Activated CD8-positive, alpha-beta memory T cell treated with anti-CD3 and anti-CD28 coated beads for 48 hours (primary cell): ENCODE data around the gene DCAF5.

Source experiments
- DNase-seq, 3 experiments: peaks; one replicate each; pipeline ENCODE4 v3.0.0-alpha.2; 2020; ENCODE audit warnings: low read depth in 2 of 3, low spot score in 2 of 3

DCAF5 gene

DNA sequence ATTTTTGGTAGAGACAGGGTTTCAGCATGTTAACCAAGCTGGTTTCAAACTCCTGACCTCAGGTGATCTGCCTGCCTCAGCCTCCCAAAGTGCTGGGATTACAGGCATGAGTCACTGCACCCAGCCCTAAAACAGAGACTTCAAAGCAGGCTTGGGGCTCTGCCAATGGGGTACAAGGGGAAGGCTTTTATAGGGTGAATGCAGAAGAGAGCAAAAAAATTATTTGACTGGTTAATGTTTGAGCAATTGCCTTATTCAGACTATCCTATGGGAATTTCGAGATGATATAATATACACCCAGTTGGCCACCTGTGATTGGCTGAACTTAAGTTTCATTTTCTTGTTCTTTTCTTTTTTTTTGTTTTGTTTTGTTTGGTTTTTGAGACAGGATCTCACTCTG lies 142.3 kb downstream of the DCAF5 start:
- DNase-seq = no peak

DNA sequence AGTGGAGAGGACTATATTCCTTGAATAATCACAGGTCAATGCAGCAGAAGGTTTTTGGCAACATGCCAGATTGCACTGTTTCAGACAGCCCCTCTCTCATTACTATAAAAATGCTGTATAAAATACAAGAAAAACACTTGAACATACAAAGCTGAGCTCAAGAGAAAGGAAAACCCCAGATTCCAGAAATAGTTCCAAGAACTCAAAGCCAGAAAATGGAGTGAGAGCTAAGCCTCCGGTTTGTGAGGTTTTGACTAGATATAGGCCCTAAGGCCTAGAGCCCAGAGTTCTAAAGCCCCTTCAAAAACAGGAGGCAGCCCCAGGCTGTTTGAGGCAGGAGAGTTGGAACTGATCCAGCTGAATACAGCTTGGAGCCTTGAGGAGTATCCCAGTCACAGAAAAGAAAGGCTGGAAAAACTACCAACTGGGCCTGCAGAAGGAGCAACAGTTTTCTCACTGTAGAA lies 144.5 kb downstream of the DCAF5 start:
- DNase-seq = no peak

DNA sequence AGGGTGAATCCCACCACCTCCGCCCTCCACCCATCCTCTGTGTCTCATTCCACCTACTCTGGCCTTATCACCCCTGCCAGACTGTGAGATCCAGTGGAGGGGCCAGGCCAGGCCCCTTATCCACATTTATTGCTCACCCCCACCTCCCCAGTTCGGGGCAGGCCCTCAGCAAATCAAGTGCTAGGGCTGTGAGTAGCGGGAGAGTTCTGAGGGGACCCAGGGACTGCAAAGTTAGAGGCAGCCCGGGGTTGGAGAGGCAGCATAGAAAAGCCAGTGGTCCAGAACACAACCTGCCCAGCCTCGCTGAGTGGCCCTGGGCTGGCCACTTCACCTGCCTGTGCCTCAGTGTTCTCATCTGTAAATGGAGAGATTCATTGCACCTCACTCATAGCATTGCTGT lies 146.6 kb downstream of the DCAF5 start:
- no peak for DNase-seq

DNA sequence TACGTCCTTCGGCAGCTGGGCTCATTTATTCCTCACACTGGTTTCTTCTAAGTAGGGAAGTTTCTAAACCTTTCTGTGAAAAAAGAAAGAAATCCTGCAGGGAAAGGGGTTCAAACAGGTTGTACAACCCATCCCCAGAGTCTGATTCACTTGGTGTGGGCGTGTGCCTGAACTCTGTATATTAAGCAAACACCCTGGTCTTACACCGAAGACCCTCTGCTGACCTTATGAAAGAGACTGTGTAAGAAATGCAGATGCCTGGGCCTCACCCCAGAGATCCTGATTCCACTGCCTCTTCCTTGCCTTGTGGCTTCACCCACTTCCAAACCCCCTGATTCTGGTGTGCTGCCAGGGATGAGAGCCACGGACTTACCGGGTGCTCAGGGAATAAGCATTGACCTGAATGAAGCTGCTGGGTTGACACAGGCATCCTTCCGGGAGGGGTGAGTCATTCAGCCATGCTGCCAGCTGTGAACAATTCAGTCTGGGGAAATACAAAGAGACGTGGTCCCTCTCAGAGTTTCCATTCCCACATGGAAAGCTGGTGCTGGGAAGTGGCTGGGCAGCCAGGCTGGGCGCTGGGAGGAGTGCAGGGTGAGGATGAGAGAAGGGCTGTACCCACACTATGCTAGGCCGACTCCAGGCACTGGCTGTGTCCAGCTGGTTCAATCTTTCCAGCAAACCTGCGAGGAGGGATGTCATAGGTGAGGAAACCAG lies 147.3 kb downstream of the DCAF5 start:
- DNase-seq = no peak

DNA sequence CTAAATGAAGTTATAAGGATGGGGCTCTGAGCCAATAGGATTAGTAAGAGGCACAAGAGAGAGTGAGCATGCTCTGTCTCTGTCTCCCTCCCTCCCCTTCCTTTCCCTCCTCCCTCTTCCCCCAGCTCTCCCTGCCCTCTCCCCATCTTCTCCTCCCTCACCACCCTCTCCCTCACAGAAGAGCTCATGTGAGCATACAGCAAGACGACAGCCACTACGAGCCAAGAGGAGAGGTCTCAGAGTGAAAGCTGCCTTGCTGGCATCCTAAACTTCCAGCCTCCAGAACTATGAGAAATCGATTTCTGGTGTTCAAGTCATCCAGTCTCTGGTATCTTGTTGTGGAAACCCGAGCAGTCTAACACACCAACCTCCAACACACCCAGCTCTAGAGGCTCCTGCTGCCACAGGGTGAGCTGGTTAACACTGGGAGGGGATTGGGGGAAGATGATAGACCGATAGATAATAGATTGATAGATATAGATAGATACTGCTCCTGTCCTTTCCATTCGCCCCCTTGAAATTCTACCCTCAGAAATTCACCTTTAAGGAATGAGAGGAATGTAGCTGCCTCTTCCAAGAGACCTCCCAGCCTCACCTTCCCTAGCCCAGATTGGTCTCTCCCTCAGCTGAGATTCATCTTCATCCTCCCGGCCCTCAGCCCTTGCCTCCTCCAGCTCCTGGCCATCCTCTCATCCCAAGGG lies 148.0 kb downstream of the DCAF5 start:
- DNase-seq = no peak

DNA sequence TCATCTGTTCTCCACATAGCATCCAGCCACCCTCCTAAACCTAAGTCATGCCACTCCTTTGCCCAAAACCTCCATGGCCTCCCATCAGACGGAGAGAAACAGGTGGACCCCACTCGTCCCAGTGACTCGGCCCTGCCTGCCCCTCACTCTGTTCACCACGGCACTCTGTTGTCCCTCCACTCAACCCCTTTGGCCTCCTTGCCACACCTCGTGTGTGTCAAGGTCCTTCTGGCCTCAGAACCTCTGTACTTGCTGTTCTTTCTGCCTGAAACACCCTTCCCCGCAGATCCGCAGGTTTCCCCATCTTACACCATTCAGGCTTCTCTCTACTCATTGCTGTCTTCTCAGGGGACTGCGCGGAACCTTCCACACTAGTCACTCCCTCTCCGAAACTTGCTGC lies 149.3 kb downstream of the DCAF5 start:
- no peak for DNase-seq

DNA sequence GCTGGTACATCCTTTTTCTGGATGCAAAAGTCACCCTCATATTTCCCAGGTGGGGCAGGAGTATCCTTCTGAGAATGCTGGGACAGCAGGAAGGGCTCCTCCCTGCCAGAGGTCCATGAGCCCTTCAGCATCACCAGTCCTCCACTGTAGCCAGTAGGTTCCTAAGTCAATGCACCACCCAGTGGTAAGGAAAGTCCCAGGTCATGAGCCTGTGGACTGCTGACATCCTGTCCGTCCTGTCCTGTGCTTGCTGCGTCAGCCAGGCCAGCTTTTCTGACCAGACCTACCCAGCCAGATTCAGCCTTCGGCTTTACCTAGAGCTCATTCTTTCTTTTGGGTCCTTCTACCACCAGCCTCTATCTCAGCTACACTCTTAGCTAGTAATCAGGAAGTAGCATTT lies 150.8 kb downstream of the DCAF5 start:
- no peak for DNase-seq

DNA sequence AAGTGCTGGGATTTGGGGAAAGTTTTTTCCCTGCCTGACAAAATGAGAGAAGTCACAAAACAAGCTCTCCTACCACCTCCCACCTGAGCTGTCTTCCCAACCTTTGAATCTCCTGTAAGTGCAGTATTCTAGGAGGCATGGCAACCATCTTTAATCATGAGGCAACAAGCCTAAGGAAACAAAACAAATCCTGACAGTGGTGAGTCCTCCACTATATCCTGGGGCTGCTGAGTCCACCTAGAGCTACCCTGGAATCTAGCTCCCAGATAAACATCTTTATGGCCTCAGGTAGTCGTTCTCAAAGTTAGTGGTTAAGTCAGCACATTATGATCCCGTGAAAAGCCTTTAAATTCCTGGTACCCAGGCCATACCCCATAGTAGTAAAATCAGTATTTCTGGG lies 151.5 kb downstream of the DCAF5 start:
- DNase-seq = no peak
